Vagina (tissue), 2 donors: Measurements from ENCODE around the gene ARMC9. TPM values are rescaled to one million over a fixed set of nuclear protein-coding genes. Genes with fewer than 3 reads are reported as not detected.
"Not testable (repeated sequence)": the region's sequence is repeated elsewhere in the genome, so short reads cannot be mapped to it uniquely, and the experiment has no call there.

Experiments used
- DNase-seq, 2 donors: peaks; one replicate each; pipeline ENCODE4 v3.0.0-alpha.2; 2017; ENCODE audit errors: extremely low spot score in 2 of 2
- H3K27ac ChIP-seq: fragments of 200-600 bp; sonication (generic); one replicate; pipeline ENCODE4 v1.5.1; 2019
- H3K27me3 ChIP-seq: fragments of 200-600 bp; sonication (generic); one replicate; pipeline ENCODE4 v1.5.1; 2019
- H3K36me3 ChIP-seq, 2 donors: fragments of 200-600 bp; sonication (generic); one replicate each; pipeline ENCODE4 v1.5.1; 2017 to 2019
- H3K4me1 ChIP-seq: fragments of 200-600 bp; sonication (generic); one replicate; pipeline ENCODE4 v1.5.1; 2019
- H3K4me3 ChIP-seq, 2 donors: fragments of 200-600 bp; sonication (generic); 1 replicate in 1 of 2; 2 replicates in 1 of 2; pipeline ENCODE4 v1.5.1; 2016 to 2019
- H3K9me3 ChIP-seq: fragments of 200-600 bp; sonication (generic); one replicate; pipeline ENCODE4 v1.5.1; 2019
- POLR2A ChIP-seq, 2 donors: fragments of 450-650 bp; IDR thresholded peaks; one replicate each; pipeline ENCODE4 v1.6.1; 2017; ENCODE audit warnings: antibody characterized with exemption in 2 of 2, mild to moderate bottlenecking in 2 of 2, moderate library complexity in 2 of 2
- POLR2AphosphoS5 ChIP-seq, 2 donors: sonication (generic); formaldehyde crosslinking; IDR thresholded peaks; one replicate each; pipeline ENCODE4 v1.9.0; 2017; ENCODE audit warnings: antibody characterized with exemption in 2 of 2, mild to moderate bottlenecking in 2 of 2, low read depth in 1 of 2; ENCODE audit not compliant: insufficient read depth in 1 of 2
- intact Hi-C: fragments of 100-400 bp; cut with DNase I; formaldehyde crosslinking; loops from one replicate; pipeline ENCODE4 v1.15.1; 2023
- total RNA-seq: library from RNA; depleted of rRNA; stranded (reverse); fragments of >200 nt; gene quantifications from one replicate; pipeline ENCODE4 v1.2.3, GENCODE V29; 2016
- TF ChIP-seq, protein P1 (sequence below), 3 experiments: fragments of 450-650 bp in 2 of 3; fragments of 200-600 bp in 1 of 3; sonication (generic) in 1 of 3; IDR thresholded peaks; one replicate each; pipeline ENCODE4 v1.5.1; 2017 to 2019; ENCODE audit warnings: antibody characterized with exemption in 3 of 3, mild to moderate bottlenecking in 2 of 3, moderate library complexity in 2 of 3

The ARMC9 gene
- total RNA-seq, 1 donor from 2014 or later, result 16.0 TPM

DNA sequence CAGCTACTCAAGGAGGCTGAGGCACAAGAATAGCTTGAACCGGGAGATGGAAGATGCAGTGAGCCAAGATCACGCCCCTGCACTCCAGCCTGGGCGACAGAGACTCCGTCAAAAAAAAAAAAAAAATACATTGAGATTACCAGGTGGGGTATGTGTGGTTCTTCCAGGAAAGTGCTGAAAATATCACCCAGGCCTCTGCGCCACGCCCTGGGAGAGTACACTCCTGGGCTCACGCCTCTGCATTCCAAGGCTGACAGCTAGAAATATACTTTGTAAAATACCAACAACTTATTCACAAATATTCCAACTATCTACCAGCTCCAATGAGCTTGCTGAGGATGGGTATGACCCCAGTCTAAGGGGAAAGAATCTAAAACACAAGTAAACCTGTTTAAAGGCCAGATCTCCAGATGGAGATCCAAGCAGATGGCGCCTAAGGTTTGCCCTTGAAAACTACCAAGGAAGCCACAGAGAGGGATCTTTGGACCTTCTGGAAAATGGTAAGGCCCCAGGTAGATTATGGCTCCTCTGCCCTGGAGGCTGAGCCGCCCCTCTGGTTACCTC lies 175.4 kb downstream of the ARMC9 start:
- H3K9me3 ChIP-seq, result no peaks in the 10 kb centered on the region
- no peaks in the 10 kb centered on the region for H3K36me3 ChIP-seq
- TF ChIP-seq, protein P1, sequence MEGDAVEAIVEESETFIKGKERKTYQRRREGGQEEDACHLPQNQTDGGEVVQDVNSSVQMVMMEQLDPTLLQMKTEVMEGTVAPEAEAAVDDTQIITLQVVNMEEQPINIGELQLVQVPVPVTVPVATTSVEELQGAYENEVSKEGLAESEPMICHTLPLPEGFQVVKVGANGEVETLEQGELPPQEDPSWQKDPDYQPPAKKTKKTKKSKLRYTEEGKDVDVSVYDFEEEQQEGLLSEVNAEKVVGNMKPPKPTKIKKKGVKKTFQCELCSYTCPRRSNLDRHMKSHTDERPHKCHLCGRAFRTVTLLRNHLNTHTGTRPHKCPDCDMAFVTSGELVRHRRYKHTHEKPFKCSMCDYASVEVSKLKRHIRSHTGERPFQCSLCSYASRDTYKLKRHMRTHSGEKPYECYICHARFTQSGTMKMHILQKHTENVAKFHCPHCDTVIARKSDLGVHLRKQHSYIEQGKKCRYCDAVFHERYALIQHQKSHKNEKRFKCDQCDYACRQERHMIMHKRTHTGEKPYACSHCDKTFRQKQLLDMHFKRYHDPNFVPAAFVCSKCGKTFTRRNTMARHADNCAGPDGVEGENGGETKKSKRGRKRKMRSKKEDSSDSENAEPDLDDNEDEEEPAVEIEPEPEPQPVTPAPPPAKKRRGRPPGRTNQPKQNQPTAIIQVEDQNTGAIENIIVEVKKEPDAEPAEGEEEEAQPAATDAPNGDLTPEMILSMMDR (IDR thresholded peaks at IDR 0.05), result no peak
- no peaks in the 10 kb centered on the region for H3K27me3 ChIP-seq
- H3K4me3 ChIP-seq, result no peak overlapping the region
- no peak overlapping the region for H3K27ac ChIP-seq
- intact Hi-C loops, result no loop called here
- no peaks in the 10 kb centered on the region for H3K4me1 ChIP-seq
- DNase-seq, result no peak

DNA sequence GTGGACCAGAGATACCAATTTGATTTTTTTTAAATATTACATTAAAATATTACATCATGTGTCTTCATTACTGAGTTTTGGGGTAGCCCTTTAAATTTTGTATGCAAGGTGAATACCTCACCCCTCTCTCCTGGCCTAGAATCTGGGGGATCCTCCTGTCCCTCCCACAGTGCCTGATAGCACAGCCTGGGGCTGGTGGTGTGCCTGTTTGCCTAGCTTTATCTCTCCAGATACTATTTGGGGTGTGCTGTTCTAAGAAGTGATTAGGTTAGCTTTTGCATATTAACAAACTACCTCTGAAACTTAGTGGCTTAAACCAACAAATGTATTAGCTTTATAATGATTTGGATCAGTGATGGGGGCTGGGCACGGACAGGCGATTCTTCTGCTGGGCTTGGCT lies 176.3 kb downstream of the ARMC9 start:
- H3K36me3 ChIP-seq, result no peaks in the 10 kb centered on the region
- DNase-seq, result no peak
- H3K4me1 ChIP-seq, result no peaks in the 10 kb centered on the region
- TF ChIP-seq POLR2AphosphoS5 (IDR thresholded peaks at IDR 0.05; ENCODE audit: insufficient read depth in 1 of 2, low read depth in 1 of 2), result no peak
- TF ChIP-seq, protein P1 (IDR thresholded peaks at IDR 0.05), result no peak
- no peak for TF ChIP-seq POLR2A (IDR thresholded peaks at IDR 0.05)
- no peak overlapping the region for H3K27ac ChIP-seq
- no peaks in the 10 kb centered on the region for H3K9me3 ChIP-seq
- intact Hi-C loops, result no loop called here
- H3K27me3 ChIP-seq, result no peaks in the 10 kb centered on the region
- no peak overlapping the region for H3K4me3 ChIP-seq

DNA sequence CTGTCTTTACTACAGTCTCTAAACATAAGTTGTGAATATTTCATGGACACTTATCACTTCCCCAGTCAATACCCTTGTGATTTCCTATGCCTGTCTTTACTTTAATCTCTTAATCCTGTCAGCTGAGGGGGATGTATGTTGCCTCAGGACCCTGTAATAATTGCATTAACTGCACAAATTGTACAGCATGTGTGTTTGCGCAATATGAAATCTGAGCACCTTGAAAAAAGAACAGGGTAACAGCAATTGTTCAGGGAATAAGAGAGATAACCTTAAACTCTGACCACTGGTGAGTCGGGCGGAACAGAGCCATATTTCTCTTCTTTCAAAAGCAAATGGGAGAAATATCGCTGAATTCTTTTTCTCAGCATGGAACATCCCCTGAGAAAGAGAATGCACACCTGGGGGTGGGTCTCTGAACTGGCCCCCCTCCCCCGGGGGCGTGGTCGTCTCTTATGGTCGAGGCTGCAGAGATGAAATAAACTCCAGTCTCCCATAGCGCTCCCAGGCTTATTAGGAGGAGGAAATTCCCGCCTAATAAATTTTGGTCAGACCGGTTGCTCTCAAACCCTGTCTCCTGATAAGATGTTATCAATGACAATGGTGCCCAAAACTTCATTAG lies 177.7 kb downstream of the ARMC9 start:
- intact Hi-C loops, H3K4me1 ChIP-seq, H3K27ac ChIP-seq: not testable (repeated sequence)

DNA sequence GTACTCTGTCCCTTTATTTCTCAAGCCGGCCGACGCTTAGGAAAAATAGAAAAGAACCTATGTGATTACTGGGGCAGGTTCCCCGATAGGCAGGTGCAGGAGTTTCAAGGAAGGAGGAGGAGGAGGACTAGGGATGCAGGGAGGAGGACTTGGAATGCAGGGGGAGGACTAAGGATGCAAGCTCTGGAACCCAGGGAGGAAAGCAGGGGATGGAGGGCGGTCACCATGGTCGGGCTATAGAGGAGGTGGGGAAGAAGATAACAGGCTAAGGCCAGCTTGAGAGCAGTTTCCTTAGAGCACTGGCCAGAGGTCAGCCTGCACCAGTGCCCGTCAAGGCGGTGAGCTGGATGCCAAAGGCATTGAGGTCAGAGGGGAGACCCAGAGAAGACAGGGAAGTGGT lies 178.4 kb downstream of the ARMC9 start:
- intact Hi-C loops, result no loop called here
- Histone ChIP-seq H3K4me3 (no peak overlapping the region), H3K4me1 (no peaks in the 10 kb centered on the region), H3K27me3 (no peaks in the 10 kb centered on the region), H3K36me3 (no peaks in the 10 kb centered on the region), H3K9me3 (no peaks in the 10 kb centered on the region), H3K27ac (no peak overlapping the region)
- no peak for DNase-seq
- TF ChIP-seq POLR2AphosphoS5 (IDR thresholded peaks at IDR 0.05; ENCODE audit: insufficient read depth in 1 of 2, low read depth in 1 of 2) (no peak), POLR2A (IDR thresholded peaks at IDR 0.05) (no peak)
- TF ChIP-seq, protein P1 (IDR thresholded peaks at IDR 0.05), result no peak

More for the DNA sequence above, 177.7 kb downstream of the ARMC9 start:
- H3K27me3 ChIP-seq, H3K9me3 ChIP-seq, DNase-seq, H3K36me3 ChIP-seq, H3K4me3 ChIP-seq: not testable (repeated sequence)

DNA sequence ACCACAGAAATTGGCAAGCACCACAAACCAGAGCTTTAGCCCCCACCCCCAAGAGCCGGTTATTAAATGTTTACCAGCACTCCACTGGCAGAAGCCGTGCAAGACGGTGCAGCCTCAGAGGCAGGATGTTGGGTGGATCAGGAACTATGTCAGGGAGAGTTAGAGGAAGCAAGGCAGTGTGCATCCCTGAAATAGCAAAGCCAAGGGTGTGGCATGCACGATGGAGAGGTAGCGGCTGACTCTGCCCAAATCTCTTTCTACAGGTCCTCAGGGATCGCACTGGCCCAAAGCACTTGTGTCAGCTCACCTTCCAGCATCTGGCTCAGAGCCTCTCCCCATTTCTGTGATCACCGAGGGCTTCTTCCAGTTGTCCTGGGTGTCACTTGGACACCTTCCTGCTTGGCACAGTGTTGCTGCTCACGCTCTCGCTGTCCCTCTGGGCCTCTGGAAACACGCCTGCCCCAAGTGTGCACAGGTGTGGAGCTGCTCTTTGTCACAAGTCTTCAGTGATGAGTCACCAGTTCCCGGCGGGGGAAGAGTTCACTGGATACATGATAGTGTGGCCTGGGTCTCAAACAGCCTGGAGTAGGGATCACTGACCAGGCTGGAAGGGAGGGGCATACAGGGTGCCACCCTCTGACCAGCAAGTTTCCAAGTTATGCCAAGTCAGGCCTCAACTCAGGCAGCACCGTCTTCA lies 179.7 kb downstream of the ARMC9 start:
- H3K27ac ChIP-seq, result no peak overlapping the region
- no peak overlapping the region for H3K4me3 ChIP-seq
- intact Hi-C loops, result no loop called here
- no peaks in the 10 kb centered on the region for H3K36me3 ChIP-seq
- H3K4me1 ChIP-seq, result no peaks in the 10 kb centered on the region
- TF ChIP-seq POLR2A (IDR thresholded peaks at IDR 0.05) (no peak), POLR2AphosphoS5 (IDR thresholded peaks at IDR 0.05; ENCODE audit: insufficient read depth in 1 of 2, low read depth in 1 of 2) (no peak)
- TF ChIP-seq, protein P1 (IDR thresholded peaks at IDR 0.05), result no peak
- no peaks in the 10 kb centered on the region for H3K27me3 ChIP-seq
- no peaks in the 10 kb centered on the region for H3K9me3 ChIP-seq
- DNase-seq, result no peak
